Cerebellar nuclear complex (tissue), 1 donor: ENCODE data around the gene HS3ST2.
"Not testable (repeated sequence)": the region's sequence is repeated elsewhere in the genome, so short reads cannot be mapped to it uniquely, and the experiment has no call there.

ENCODE experiments used
- DNase-seq, 2 experiments: peaks; one replicate each; lab custom pipeline; 2025; lab: John Stamatoyannopoulos, UW

The HS3ST2 gene

DNA sequence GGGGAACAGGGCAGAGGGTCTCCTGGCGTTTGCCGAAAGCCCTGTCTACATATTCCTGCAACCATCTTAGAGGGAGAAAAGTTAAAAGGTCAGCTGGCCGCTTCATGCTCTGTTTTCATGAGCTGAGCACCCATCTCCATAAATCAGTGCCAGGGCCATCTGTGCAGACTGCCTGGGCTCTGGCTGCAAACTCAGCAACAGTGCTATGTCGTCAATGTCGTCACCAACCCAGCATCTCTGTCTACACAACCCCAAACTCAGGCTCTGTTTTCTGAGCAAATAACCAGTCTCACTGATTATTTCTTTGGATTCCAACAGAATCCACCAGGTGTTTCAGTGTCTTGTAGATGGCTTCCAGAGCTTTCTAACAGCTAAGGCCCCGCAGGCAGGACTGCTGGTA lies 65.0 kb downstream of the HS3ST2 start:
- no peak for DNase-seq

DNA sequence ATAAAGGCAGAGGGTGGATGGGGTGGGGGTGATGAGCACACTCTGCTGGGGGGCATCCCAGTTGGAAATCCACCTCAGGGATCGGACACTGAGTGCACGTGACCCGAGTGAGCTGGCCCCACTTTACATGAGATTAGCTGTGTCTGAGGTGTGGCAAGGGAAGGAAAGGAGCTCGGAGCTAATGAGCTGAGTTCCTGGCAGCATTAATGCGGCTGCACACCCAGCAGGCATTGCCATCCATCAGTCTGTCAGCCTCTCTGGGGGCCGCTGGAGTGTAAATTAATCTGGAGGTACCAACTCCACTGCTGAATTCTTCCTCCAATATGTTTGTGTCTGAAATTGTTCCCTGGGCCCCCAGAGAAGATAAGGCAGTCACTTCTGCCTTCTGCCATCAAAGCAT lies 65.5 kb downstream of the HS3ST2 start:
- no peak for DNase-seq

DNA sequence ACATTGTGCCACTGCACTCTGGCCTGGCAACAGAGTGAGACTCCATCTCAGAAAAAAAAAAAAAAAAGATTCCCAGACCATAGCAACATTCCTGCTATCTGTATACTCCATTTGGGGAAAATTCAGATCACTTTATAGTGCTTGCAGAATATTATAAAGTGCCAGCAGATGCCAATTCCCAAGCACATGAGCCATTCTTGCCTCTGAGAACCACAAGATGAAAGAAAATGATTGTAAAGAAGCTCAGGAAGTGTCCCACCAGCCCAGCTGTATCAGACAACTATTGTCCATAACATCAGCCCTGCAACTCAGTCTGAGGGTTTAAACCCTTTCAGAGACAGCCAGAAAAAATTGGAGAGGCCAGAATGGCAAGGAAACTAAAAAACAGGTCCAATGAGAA lies 69.0 kb downstream of the HS3ST2 start:
- DNase-seq = no peak

DNA sequence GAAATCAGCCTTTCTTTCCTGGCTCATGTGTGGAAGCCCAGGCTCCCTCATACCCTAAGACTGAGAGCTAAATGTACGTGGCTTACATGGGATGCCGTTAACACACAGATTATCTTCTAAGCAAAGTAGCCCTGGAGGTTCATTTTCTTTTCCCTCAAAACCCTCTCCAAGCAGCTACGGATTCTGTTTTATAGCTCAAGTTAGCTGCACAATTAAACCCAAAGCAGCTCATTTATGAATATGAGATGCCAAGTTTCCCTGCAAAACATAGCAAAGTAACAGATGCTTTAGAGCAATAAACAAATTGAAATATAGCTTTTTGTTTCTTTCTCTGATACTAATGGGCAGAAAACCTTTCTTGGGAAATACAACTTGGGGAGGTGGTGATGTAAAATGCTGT lies 72.0 kb downstream of the HS3ST2 start:
- DNase-seq = no peak

DNA sequence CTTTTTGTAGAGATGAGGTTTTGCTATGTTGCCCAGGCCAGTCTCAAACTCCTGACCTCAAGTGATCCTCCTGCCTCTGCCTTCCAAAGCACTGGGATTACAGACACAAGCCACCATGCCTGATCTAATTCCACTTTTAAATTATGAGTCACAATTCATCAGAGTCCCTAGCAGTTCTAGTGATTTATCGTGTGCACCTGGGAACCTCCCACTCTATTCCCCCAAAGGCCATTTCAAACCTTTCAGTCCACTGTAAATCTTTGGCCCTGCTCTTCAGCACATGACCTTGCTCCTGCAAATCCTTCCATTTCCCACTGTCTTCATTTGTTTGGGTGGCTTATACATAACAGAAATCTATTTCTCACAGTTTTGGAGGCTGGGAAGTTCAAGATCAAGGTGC lies 73.0 kb downstream of the HS3ST2 start:
- no peak for DNase-seq

DNA sequence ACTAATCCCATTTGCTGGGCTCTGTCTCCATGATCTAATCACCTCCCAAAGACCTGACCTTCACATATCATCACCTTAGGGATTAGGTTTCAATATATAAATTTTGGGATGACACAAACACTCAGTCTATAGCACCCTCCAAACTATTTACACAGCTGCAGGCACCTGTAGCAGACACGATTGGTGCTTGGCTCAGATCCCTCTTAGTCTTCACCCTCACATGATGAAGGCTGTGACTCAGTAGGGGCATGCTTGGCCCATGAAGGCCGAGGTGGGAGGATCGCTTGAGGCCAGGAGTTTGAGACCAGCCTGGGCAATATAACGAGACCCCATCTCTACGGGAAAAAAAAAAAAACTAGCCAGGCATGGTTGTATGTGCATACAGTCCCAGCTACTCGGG lies 73.5 kb downstream of the HS3ST2 start:
- no peak for DNase-seq

DNA sequence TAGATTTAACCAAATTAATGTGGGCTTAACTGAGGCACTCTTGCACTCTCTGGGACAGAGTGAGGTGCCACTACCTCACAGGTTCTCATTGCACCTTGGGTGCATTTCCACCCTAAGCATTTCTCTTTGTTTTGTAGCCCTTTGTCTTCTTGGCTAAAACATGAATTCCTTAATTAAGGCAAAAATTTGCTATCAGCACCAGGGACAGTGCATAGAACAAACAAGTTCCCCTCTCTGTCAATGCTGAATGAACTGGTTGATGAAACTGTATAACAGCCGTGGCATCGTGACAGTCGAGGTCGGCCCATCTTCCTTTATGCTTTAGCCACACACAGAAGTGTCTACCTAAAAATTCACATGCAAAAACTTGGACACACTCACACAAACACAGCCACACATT lies 74.8 kb downstream of the HS3ST2 start:
- DNase-seq = no peak

DNA sequence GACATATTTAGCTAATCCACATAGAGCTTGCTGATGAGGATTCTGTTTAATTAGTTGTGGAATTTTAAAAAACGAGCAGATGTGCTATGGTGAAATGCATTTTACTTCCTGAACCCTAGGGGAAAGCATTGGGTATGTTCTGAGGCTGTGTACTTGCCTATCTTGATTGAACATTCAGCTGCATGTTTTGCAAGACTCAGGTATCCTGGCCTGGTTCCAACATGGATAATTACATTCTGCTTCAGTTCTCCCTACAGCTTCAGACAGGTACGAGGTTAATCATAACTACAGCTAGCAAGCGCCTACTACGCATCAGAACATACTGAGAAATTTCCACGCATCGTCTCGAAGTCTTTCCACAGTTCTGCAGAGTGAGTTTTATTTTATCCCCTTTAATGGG lies 77.0 kb downstream of the HS3ST2 start:
- DNase-seq = no peak

DNA sequence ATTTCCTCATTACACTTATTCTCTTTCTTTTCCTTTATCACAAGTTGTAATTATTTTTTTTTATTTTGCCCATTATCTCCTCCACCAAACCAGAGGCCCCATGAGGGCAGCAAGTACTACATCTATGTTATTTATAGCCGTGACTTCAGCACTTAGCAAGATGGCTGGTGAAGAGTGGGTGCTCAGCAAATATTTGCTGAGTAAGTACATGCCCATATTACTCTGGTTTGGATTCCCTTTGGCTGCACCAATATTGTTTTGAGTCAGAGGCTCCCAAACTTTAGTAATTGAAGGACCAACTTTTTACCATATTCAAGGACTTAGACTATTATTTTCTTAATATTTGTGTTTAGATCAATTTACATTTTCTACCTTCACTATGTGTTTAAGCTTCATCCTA lies 83.2 kb downstream of the HS3ST2 start:
- DNase-seq = no peak

DNA sequence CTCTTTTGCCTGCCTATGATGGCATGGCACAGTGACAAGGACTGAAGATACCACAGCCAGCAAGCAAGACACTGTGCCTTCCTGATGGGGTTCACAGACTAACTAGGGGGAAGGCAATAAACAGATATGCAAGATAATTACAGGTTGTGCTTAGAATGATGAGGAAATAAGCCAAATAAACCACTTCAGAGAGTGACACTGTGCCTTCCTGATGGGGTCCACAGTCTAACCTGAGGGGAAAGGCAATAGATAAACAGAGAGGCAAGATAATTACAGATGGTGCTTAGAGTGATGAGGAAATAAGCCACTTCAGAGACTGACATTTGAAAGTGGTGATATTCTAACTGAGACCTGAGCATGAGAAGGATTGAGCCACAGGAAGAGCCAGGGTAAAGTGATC lies 84.2 kb downstream of the HS3ST2 start:
- no peak for DNase-seq

DNA sequence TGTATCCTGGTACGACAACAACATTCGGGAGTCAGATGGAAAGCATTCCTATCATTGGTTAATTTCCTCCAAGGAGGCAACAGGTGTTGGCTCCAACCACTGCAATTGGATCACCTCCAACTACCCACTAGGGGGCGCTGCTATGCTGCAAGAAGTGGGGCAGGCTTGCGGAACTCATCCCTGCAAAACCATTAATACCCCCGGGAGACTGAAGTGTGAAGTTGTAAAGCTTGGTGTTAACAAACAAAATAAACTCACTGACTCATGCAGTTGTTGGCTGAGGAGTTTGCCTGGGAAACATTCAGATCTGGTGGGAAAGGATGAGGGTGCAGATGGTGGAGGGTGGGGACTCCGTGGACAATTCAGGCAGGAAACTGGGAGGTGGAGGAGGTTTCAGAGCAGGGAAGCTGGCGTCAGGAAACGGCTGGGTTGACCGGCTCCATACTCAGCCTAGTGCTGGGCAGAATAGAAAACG lies 84.9 kb downstream of the HS3ST2 start:
- DNase-seq = no peak

DNA sequence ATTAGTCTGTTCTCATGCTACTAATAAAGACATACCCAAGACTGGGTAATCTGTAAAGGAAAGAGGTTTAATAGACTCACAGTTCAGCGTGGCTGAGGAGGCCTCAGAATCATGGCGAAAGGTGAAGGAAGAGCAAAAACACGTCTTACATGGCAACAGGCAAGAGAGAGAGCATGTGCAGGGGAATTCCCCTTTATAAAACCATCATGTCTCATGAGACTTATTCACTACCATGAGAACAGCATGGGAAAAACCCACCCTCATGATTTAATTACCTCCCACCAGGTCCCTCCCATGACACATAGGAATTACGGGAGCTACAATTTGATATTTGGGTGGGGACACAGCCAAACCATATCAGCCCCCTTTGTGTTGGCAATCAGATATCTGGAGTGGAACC lies 85.6 kb downstream of the HS3ST2 start:
- DNase-seq = not testable (repeated sequence)

DNA sequence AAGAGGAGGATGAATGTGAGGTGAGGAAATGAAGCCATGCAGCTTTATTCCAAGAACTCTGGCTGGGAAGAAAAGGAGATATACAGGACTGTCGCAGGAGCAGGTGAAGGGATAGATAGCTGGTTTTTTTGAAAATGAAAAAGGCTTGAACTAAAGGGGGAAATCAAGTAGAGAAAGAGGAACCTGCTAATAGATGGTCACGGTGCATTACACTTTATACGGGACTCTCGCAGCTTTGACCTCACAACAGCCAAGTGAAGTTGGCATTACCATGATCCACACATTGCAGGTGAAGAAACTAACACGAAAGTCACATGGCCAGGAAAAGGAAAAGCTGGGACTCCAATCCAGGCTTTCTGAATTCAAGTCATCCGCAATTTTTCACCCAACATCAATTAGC lies 86.9 kb downstream of the HS3ST2 start:
- DNase-seq = no peak

DNA sequence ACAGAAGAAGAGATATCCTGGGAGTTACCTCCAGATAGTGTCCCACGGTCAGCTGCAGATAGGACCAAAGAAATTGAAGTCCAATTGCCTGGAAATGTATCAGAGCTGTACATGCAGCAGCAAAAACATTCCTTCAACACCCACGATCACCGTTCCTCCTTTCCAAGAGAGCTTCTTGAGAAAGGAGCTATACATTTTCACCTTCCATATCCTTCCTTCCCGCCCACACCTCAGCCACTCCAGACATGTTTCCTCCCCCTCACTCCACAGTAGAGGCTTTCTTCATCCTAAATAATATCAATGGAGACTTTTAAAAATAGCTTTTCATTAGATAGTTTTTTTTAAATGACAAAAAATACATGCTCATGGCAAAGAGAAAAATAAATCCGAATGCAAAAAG lies 87.6 kb downstream of the HS3ST2 start:
- no peak for DNase-seq

DNA sequence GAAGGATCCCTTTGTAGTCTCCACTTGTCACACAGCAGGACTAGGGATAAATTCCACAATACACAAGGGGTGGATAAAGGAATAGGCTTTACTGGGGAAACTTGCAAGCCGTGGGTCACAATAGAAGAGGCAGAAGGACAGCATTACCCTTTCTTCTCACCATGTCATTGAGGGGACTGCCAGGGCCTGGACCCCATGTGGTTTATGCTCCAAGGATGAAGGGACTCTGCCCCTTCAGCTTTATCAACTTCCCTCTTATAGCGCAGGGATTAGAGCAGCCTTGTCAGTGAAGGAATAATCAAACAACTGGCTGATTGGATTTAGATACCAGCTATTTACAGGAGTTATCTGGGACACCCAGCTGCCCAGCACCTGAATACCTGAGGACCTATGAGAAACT lies 89.8 kb downstream of the HS3ST2 start:
- DNase-seq = no peak

DNA sequence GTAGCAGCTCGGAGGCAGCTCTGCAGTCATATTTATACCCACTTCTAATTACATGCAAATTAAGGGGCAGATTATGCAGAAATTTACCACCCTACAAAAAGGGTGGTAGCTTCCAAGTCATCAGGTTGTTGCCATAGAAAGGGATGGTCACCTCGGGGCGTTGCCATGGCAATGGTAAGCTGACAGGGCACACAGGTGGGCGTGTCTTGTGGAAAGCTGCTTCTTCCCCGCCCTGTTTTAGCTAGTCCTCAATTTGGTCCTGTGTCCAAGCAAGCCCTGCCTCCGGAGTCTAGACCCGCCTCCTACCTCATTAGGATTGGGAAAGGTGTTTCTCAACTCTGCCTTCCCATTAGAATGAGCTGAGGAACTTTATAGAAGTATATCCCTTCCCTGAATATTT lies 98.7 kb downstream of the HS3ST2 start:
- DNase-seq = no peak

DNA sequence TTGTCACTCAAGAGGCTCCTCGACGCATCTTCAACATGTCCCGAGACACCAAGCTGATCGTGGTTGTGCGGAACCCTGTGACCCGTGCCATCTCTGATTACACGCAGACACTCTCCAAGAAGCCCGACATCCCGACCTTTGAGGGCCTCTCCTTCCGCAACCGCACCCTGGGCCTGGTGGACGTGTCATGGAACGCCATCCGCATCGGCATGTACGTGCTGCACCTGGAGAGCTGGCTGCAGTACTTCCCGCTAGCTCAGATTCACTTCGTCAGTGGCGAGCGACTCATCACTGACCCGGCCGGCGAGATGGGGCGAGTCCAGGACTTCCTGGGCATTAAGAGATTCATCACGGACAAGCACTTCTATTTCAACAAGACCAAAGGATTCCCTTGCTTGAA lies 101.0 kb downstream of the HS3ST2 start:
- DNase-seq = no peak

DNA sequence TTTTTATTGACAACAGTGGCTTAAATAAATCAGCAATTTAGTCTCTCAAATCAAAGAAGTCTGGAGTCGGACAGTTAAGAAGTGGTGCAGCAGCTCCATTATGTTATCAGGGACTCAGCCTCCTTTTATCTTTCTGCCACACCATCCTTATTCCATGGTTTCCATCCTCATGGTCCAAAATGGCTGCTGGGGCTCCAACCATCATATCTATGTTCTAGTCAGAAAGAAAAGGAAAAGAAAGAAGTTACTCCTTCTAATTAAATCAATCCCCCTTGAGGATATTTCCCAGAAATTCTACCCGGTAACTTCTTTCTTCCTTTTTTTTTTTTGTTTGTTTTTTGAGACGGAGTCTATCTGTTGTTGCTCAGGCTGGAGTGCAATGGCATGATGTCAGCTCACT lies 109.5 kb downstream of the HS3ST2 start:
- no peak for DNase-seq

DNA sequence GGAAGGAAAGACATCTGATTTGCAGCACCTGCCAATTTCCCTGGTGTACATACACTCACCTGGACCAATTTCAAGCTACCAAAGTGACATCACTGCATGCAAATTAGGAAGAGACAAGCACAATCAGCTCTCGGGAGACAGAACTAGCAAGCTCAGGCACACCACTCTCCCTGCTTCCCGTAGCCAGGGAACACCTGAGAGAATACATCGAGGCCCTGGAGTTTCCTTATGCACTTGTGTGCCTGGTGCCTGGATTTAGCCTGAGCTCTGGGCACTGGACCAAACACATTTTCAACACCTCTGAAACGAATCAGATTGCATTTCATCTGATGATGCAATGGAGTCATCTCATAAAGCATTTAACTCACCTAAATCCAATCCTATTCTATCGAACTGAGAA lies 110.5 kb downstream of the HS3ST2 start:
- DNase-seq = no peak

DNA sequence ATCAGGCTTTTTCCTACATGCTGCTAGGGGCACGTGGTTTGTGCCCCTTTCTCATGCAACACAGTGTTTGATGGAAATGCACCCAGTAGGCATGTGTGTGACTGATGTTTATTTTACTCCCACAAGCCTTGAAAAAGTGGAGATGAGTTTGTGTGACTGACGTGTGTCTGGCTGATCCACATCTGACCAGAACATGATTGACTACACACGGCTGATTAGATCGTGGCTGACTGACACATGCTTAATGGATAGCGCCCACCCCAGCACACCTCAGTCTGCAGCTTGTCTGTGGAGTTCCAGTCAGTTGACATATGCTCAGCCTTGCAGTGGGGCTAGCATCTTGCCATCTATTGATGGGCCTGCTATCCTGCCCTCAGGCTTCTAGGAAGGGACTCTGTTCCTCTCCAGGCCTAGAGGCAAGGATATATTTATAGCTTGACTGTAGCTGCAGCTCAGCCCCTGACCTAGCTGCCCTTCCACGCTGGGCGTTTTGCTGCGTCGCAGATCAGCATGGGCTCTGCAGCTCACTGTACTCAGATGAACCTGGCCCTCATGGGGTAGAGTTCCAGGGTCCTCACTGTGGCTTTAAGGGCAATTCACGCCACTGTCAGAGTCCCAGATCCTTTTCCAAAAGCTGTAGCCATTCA lies 112.3 kb downstream of the HS3ST2 start:
- no peak for DNase-seq

DNA sequence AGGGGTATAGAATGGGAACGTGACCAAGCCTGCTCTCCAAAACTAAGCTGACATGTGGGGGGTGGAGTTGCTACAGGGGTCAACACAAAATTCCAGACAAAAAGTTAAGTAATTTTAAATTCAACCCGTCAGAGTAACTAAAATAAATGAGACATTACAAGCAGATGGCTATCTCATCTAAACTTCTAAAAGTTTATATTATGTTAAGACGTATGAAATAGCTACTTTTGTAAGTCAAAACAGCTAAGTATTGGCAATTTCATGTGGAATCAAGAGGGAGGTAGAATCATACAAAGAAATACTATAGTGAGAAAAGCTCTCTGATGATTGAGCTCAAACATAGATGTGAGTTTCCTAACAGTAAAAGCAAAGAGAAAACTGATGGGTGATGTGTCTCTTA lies 113.3 kb downstream of the HS3ST2 start:
- DNase-seq = no peak

DNA sequence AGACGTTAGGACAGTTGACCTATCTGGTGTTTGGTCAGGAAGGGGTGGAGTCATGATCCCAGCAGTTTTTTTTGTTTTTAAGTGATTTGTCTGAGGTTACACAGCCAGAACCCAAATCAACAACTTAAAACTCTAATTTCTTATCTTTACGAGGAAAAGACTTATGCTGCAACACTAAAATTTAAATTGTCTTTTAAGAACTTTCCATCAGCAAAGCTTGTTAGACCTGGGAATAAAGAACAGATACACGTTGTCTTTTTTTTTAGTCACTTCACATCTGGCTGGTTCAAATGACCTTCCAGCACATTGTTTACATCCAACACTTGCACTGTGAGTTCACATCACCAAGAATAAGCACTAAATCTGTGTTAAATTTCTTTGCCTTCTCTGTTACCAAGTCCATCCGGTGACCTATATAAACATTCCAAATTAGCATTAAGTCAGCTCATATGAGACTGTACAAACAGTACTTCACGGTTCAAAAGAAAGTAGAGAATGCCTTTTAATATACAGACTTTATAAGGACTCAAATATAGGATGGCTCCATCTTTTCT lies 115.0 kb downstream of the HS3ST2 start:
- no peak for DNase-seq

DNA sequence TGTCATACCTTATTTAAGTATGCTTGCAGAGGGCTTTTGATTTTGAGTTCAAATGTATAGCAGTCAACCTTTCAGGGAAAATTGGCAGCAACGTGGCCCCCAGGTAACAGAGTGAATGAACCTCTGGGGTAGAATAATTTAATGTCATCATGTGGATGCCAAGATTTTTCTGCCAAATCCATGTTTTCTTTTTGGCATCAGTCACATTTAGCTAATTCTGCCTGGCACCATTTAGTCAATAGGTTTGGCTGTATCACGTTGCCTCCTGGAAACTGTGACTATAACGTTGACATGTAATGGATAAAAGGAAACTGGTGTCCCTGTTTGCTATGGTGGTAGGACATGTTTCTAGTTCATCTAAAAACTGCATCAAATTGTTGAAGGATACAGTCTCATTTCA lies 115.5 kb downstream of the HS3ST2 start:
- no peak for DNase-seq

DNA sequence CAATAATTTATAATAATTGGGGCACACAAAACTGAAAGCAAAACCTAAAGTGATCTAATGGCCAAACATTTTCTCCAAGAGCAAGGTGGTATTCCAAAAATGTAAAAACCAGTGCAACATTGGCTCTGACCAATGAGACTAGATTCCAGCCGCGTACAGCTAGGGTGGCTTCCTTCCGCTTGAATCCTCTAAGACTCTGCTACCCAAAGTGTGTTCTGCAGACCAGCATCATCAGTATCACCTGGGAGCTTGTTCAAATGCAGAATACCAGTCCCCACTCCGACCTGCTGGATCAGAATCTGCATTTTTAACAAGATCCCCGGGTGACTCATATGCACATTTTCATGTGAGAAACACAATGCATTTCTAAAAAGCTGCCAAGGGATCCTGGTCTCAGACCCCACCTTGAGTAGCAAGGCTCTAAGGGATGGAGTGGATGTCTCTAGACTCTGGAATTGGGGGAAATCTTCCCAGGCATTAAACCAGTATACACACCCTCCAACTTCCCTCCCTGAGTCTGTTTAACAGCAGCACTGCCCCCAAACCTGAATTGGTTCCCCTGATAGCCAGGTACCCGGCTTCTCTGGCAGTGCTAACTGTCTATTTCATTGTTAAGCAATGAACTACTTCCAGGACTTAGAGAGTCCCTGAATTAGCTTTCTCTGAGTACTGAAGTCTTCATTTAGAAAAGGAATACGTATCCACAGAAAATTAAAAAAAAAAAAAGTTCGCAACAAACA lies 118.2 kb downstream of the HS3ST2 start:
- DNase-seq = no peak
